HCT116 (cell line): ENCODE results near the gene IFRD1. TPM values are rescaled to one million over a fixed set of nuclear protein-coding genes. Genes with fewer than 3 reads are reported as not detected.

Experiments
- ATAC-seq: fragments of 200-7000 bp; cut with Tn5 transposase; 2 replicates; pipeline ENCODE4 v1.9.1; 2020; ENCODE audit warnings: mild to moderate bottlenecking, moderate library complexity
- BruUV-seq: library from RNA; stranded (reverse); fragments of 400-500 nt; replicated peaks from 2 replicates; lab custom pipeline; 2021; lab: Mats Ljungman, UMichigan
- CTCF ChIA-PET: fragments of 300-600 bp; sonication (Branson Sonifier 250); formaldehyde crosslinking; loops from one replicate; lab custom pipeline; 2021; ENCODE audit warnings: antibody characterized with exemption; lab: Charles Lee
- POLR2A ChIA-PET: fragments of 300-600, 350-600 bp; sonication (Branson Sonifier 250); formaldehyde crosslinking; loops from one replicate; lab custom pipeline; 2021; ENCODE audit warnings: antibody characterized with exemption; lab: Charles Lee
- RAD21 ChIA-PET, 2 experiments: fragments of 300-600 bp; sonication (Branson Sonifier 250); formaldehyde crosslinking; loops; one replicate each; lab custom pipeline; 2023; ENCODE audit warnings: low total read pairs in 2 of 2; ENCODE audit not compliant: uncharacterized antibody in 2 of 2, unreplicated experiment in 2 of 2, low non-redundant PET in 1 of 2; lab: Charles Lee
- DNase-seq: peaks from one replicate; pipeline ENCODE4 v3.0.0-alpha.2; 2010; ENCODE audit warnings: low read depth, low spot score
- H2AFZ ChIP-seq: fragments of 200-600 bp; shearing (Covaris generic), sonication (generic); 2 replicates; pipeline ENCODE4 v1.6.1; 2017; ENCODE audit warnings: low read depth, mixed run types, mixed read lengths, antibody characterized with exemption, low read length; ENCODE audit not compliant: poor library complexity, severe bottlenecking
- H3K27ac ChIP-seq: 2 replicates; pipeline ENCODE4 v1.5.1; 2012; ENCODE audit warnings: low read depth, low read length
- H3K27me3 ChIP-seq: fragments of 200-600 bp; sonication (generic); 2 replicates; pipeline ENCODE4 v1.6.1; 2016; ENCODE audit warnings: mixed run types, low read length, mixed read lengths; ENCODE audit not compliant: insufficient read depth
- H3K36me3 ChIP-seq, 2 experiments: fragments of 200-500 bp in 1 of 2; fragments of 200-600 bp in 1 of 2; sonication (Bioruptor generic) in 1 of 2; sonication (generic) in 1 of 2; 2 replicates each; pipeline versions ENCODE4 v1.5.1 to v1.6.1; 2014 to 2016; ENCODE audit warnings: low read length in 2 of 2, inconsistent platforms in 1 of 2, mixed read lengths in 1 of 2, mixed run types in 1 of 2; ENCODE audit not compliant: insufficient read depth in 2 of 2, control insufficient read depth in 1 of 2
- H3K4me1 ChIP-seq, 2 experiments: fragments of 200-600 bp in 1 of 2; sonication (generic) in 1 of 2; 2 replicates each; pipeline versions ENCODE4 v1.5.1 to v1.6.1; 2012 to 2017; ENCODE audit warnings: low read length in 2 of 2, inconsistent platforms in 1 of 2, mild to moderate bottlenecking in 1 of 2, mixed read lengths in 1 of 2, mixed run types in 1 of 2, moderate library complexity in 1 of 2; ENCODE audit not compliant: insufficient read depth in 2 of 2, control insufficient read depth in 1 of 2
- H3K4me2 ChIP-seq: fragments of 200-600 bp; sonication (generic); 2 replicates; pipeline ENCODE4 v1.6.1; 2017; ENCODE audit warnings: mixed run types, low read length, mixed read lengths
- H3K4me3 ChIP-seq, 2 experiments: fragments of 200-600 bp in 1 of 2; sonication (generic) in 1 of 2; replicated peaks in 1 of 2; 2 replicates each; pipeline ENCODE4 v1.5.1; 2011 to 2016; ENCODE audit warnings: low read length in 2 of 2, control low read depth in 1 of 2, low read depth in 1 of 2, mild to moderate bottlenecking in 1 of 2, mixed read lengths in 1 of 2, mixed run types in 1 of 2
- H3K79me2 ChIP-seq: fragments of 200-600 bp; sonication (generic); 2 replicates; pipeline ENCODE4 v1.6.1; 2017; ENCODE audit warnings: mild to moderate bottlenecking, mixed run types, low read length, moderate library complexity, mixed read lengths; ENCODE audit not compliant: insufficient read depth
- H3K9ac ChIP-seq: fragments of 200-600 bp; sonication (generic); 2 replicates; pipeline ENCODE4 v1.6.1; 2016; ENCODE audit warnings: low read length, mixed read lengths
- H3K9me2 ChIP-seq: fragments of 200-600 bp; sonication (generic), shearing (Covaris generic); 2 replicates; pipeline ENCODE4 v1.6.1; 2017; ENCODE audit warnings: mixed run types, mild to moderate bottlenecking, moderate library complexity; ENCODE audit not compliant: insufficient read depth
- H3K9me3 ChIP-seq, 2 experiments: fragments of 200-500 bp in 1 of 2; fragments of 200-600 bp in 1 of 2; sonication (Bioruptor generic) in 1 of 2; sonication (generic) in 1 of 2; 2 replicates each; pipeline ENCODE4 v1.6.1; 2014 to 2017; ENCODE audit warnings: low read length in 2 of 2, mixed read lengths in 2 of 2, inconsistent platforms in 1 of 2, low read depth in 1 of 2, mild to moderate bottlenecking in 1 of 2, mixed run types in 1 of 2, moderate library complexity in 1 of 2; ENCODE audit not compliant: control insufficient read depth in 1 of 2, insufficient read depth in 1 of 2
- H4K20me1 ChIP-seq: fragments of 200-600 bp; sonication (generic), shearing (Covaris generic); 2 replicates; pipeline ENCODE4 v1.6.1; 2017; ENCODE audit warnings: mixed run types, mild to moderate bottlenecking, moderate library complexity; ENCODE audit not compliant: insufficient read depth
- ATF3 ChIP-seq: IDR thresholded peaks from 2 replicates; pipeline ENCODE4 v1.6.1; 2012
- EZH2phosphoT487 ChIP-seq: fragments of 200-600 bp; IDR thresholded peaks from 2 replicates; pipeline ENCODE4 v1.6.1; 2018; ENCODE audit warnings: antibody characterized with exemption, borderline replicate concordance
- POLR2A ChIP-seq: IDR thresholded peaks from 2 replicates; pipeline ENCODE4 v1.7.0; 2011; ENCODE audit warnings: borderline replicate concordance; ENCODE audit not compliant: insufficient read depth, insufficient read length; ENCODE audit errors: extremely low read depth
- POLR2AphosphoS5 ChIP-seq: IDR thresholded peaks from 2 replicates; pipeline ENCODE4 v1.6.1; 2011; ENCODE audit warnings: mild to moderate bottlenecking, low read depth, low read length, moderate library complexity
- REST ChIP-seq: IDR thresholded peaks from 2 replicates; pipeline ENCODE4 v1.6.1; 2012; ENCODE audit warnings: low read depth
- SIN3A ChIP-seq: IDR thresholded peaks from 2 replicates; pipeline ENCODE4 v1.6.1; 2012; ENCODE audit warnings: low read depth
- SRF ChIP-seq: IDR thresholded peaks from 2 replicates; pipeline ENCODE4 v1.6.1; 2012; ENCODE audit warnings: low read depth
- ZFX ChIP-seq: fragments of 450-650 bp; IDR thresholded peaks from 2 replicates; pipeline ENCODE4 v1.6.1; 2017
- intact Hi-C: fragments of 100-400 bp; cut with micrococcal nuclease; formaldehyde crosslinking; loops from 2 replicates; pipeline ENCODE4 v1.10.0; 2022
- total RNA-seq: library from RNA; stranded (reverse); gene quantifications from one replicate; pipeline ENCODE4 v1.2.1, GENCODE V29; 2021; ENCODE audit not compliant: unreplicated experiment

Gene IFRD1
- total RNA-seq, 1 experiment from 2014 or later: 43.6 TPM

GRCh38 chr7:112508404-112508803 is 58.1 kb downstream of the IFRD1 start (continued):
- TF ChIP-seq EZH2phosphoT487 (no peak), SIN3A (no peak)

GRCh38 chr7:112509402-112509801 is 59.1 kb downstream of the IFRD1 start:
- CTCF ChIA-PET: no interaction called here
- no peaks in the 10 kb centered on the region for H3K27me3 ChIP-seq
- TF ChIP-seq REST: no peak
- TF ChIP-seq SIN3A: no peak
- TF ChIP-seq POLR2A: no peak
- TF ChIP-seq ZFX: no peak
- TF ChIP-seq SRF: no peak
- no peak for TF ChIP-seq ATF3
- TF ChIP-seq POLR2AphosphoS5: no peak
- no peak for TF ChIP-seq EZH2phosphoT487
- H3K27ac ChIP-seq: no peak overlapping the region
- H3K4me3 ChIP-seq: no peak overlapping the region
- H3K9ac ChIP-seq: no peak overlapping the region
- no peaks in the 10 kb centered on the region for H4K20me1 ChIP-seq
- ATAC-seq: no peak
- POLR2A ChIA-PET: no interaction called here
- BruUV-seq: no TSS peak
- H3K36me3 ChIP-seq: no peaks in the 10 kb centered on the region
- DNase-seq: no peak
- H3K4me2 ChIP-seq: no peak overlapping the region
- no peaks in the 10 kb centered on the region; the same call in 1 of the 2 replicates for H3K9me2 ChIP-seq
- H2AFZ ChIP-seq: no peak overlapping the region
- H3K9me3 ChIP-seq: no peaks in the 10 kb centered on the region
- H3K79me2 ChIP-seq: no peaks in the 10 kb centered on the region
- RAD21 ChIA-PET: no interaction called here
- intact Hi-C loops: no loop called here
- H3K4me1 ChIP-seq: no peaks in the 10 kb centered on the region
